ENCODE measurements around the gene INSC. TPM values are rescaled to one million over a fixed set of nuclear protein-coding genes. Genes with fewer than 3 reads are reported as not detected.

Gene INSC
- total RNA-seq, 1 experiment from 2014 or later: not detected

- TF ChIP-seq CTCF (IDR thresholded peaks at IDR 0.05; ENCODE audit: unreplicated experiment): no peak
- intact Hi-C loops (cut with micrococcal nuclease; ENCODE audit: unreplicated experiment): no loop called here
- Mint-ChIP-seq H3K4me3 (ENCODE audit: low read depth, unreplicated experiment) (no peak overlapping the region), H3K27me3 (ENCODE audit: unreplicated experiment) (no peaks in the 10 kb centered on the region), H3K36me3 (ENCODE audit: insufficient read depth, unreplicated experiment) (no peaks in the 10 kb centered on the region), H3K9me3 (ENCODE audit: low read depth, unreplicated experiment) (peaks cover 5% of the 10 kb centered on the region), H3K4me1 (ENCODE audit: low read depth, unreplicated experiment) (no peaks in the 10 kb centered on the region), H3K27ac (ENCODE audit: unreplicated experiment) (no peak overlapping the region)
- BruUV-seq (replicated peaks): no TSS peak
- CTCF ChIA-PET: no interaction called here
- no peak for DNase-seq
These were observed 153.9 kb downstream of the INSC start for GRCh38 chr11:15268598-15268997.

GRCh38 chr11:15275141-15275540 is 160.4 kb downstream of the INSC start:
- H3K4me1 Mint-ChIP-seq (ENCODE audit: low read depth, unreplicated experiment): no peaks in the 10 kb centered on the region
- no peak overlapping the region for H3K27ac Mint-ChIP-seq (ENCODE audit: unreplicated experiment)
- no peak overlapping the region for H3K4me3 Mint-ChIP-seq (ENCODE audit: low read depth, unreplicated experiment)
- DNase-seq: no peak
- no peaks in the 10 kb centered on the region for H3K36me3 Mint-ChIP-seq (ENCODE audit: insufficient read depth, unreplicated experiment)
- H3K27me3 Mint-ChIP-seq (ENCODE audit: unreplicated experiment): peaks cover 34% of the 10 kb centered on the region
- BruUV-seq (replicated peaks): no TSS peak
- no peak for TF ChIP-seq CTCF (IDR thresholded peaks at IDR 0.05; ENCODE audit: unreplicated experiment)
- intact Hi-C loops (cut with micrococcal nuclease; ENCODE audit: unreplicated experiment): no loop called here
- CTCF ChIA-PET: no interaction called here
- H3K9me3 Mint-ChIP-seq (ENCODE audit: low read depth, unreplicated experiment): no peaks in the 10 kb centered on the region

- intact Hi-C loops (cut with micrococcal nuclease; ENCODE audit: unreplicated experiment): no loop called here
- H3K4me3 Mint-ChIP-seq (ENCODE audit: low read depth, unreplicated experiment): no peak overlapping the region
- no TSS peak for BruUV-seq (replicated peaks)
- H3K27me3 Mint-ChIP-seq (ENCODE audit: unreplicated experiment): peaks cover 34% of the 10 kb centered on the region
- no peaks in the 10 kb centered on the region for H3K36me3 Mint-ChIP-seq (ENCODE audit: insufficient read depth, unreplicated experiment)
- CTCF ChIA-PET: no interaction called here
- H3K4me1 Mint-ChIP-seq (ENCODE audit: low read depth, unreplicated experiment): no peaks in the 10 kb centered on the region
- no peak overlapping the region for H3K27ac Mint-ChIP-seq (ENCODE audit: unreplicated experiment)
- TF ChIP-seq CTCF (IDR thresholded peaks at IDR 0.05; ENCODE audit: unreplicated experiment): no peak
- no peaks in the 10 kb centered on the region for H3K9me3 Mint-ChIP-seq (ENCODE audit: low read depth, unreplicated experiment)
- no peak for DNase-seq
These were observed 161.9 kb downstream of the INSC start for GRCh38 chr11:15276621-15277020.

- Mint-ChIP-seq H3K4me3 (ENCODE audit: low read depth, unreplicated experiment) (no peak overlapping the region), H3K27me3 (ENCODE audit: unreplicated experiment) (peaks cover 34% of the 10 kb centered on the region), H3K27ac (ENCODE audit: unreplicated experiment) (no peak overlapping the region), H3K9me3 (ENCODE audit: low read depth, unreplicated experiment) (no peaks in the 10 kb centered on the region), H3K4me1 (ENCODE audit: low read depth, unreplicated experiment) (no peaks in the 10 kb centered on the region), H3K36me3 (ENCODE audit: insufficient read depth, unreplicated experiment) (no peaks in the 10 kb centered on the region)
- TF ChIP-seq CTCF (IDR thresholded peaks at IDR 0.05; ENCODE audit: unreplicated experiment): no peak
- DNase-seq: no peak
- no TSS peak for BruUV-seq (replicated peaks)
- CTCF ChIA-PET: no interaction called here
- intact Hi-C loops (cut with micrococcal nuclease; ENCODE audit: unreplicated experiment): no loop called here
These were observed 163.4 kb downstream of the INSC start for GRCh38 chr11:15278128-15278527.

- intact Hi-C loops (cut with micrococcal nuclease; ENCODE audit: unreplicated experiment): no loop called here
- no peaks in the 10 kb centered on the region for H3K4me1 Mint-ChIP-seq (ENCODE audit: low read depth, unreplicated experiment)
- no TSS peak for BruUV-seq (replicated peaks)
- no peak for TF ChIP-seq CTCF (IDR thresholded peaks at IDR 0.05; ENCODE audit: unreplicated experiment)
- CTCF ChIA-PET: no interaction called here
- peaks cover 3% of the 10 kb centered on the region for H3K9me3 Mint-ChIP-seq (ENCODE audit: low read depth, unreplicated experiment)
- DNase-seq: no peak
- H3K27ac Mint-ChIP-seq (ENCODE audit: unreplicated experiment): no peak overlapping the region
- peaks cover 34% of the 10 kb centered on the region for H3K27me3 Mint-ChIP-seq (ENCODE audit: unreplicated experiment)
- no peak overlapping the region for H3K4me3 Mint-ChIP-seq (ENCODE audit: low read depth, unreplicated experiment)
- H3K36me3 Mint-ChIP-seq (ENCODE audit: insufficient read depth, unreplicated experiment): no peaks in the 10 kb centered on the region
These were observed 165.7 kb downstream of the INSC start for GRCh38 chr11:15280393-15280792.
